GM21576 (cell line): ENCODE results near the gene ST14.

Source experiments
- ATAC-seq: cut with Tn5 transposase; IDR thresholded peaks from one replicate; pipeline ENCODE4 v1.9.1; 2021; ENCODE audit warnings: mild to moderate bottlenecking, moderate library complexity; ENCODE audit not compliant: unreplicated experiment

Gene ST14

DNA sequence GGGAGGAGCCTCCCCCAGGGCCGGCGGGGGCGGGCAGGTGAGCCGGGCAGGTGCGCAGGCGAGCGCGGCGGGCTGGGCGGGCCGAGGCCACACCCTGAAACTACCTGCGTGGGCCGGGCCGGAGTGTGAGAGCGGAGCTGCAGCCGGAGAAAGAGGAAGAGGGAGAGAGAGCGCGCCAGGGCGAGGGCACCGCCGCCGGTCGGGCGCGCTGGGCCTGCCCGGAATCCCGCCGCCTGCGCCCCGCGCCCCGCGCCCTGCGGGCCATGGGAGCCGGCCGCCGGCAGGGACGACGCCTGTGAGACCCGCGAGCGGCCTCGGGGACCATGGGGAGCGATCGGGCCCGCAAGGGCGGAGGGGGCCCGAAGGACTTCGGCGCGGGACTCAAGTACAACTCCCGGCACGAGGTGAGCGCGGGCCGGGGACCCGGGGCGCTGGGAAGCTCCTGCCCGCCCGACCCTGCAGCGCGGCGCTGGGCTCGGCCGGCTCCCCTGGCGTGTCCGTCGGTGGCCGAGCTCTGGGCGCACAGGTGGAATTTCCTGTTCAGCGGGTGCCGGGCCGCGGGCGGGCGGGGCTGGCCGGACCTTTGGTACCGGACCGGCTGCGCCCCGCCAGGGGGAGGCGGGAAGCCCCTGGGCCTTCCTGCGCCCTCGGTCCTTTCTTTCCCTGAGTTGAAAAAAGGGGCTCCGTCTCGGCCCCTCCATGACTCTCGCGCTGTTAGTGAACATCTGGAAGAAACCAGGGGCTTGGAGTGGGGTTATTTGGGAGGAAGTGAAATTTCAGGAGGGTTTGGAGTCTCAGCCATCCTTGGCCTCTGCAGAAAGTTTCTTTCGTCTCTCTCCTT, at the start of gene ST14:
TSS of gene ST14 (plus strand) at position 126 of the 841 bp plus-strand sequence. CDS start at position 324, 198 bp downstream.
- peak; percentile 52 for ATAC-seq

DNA sequence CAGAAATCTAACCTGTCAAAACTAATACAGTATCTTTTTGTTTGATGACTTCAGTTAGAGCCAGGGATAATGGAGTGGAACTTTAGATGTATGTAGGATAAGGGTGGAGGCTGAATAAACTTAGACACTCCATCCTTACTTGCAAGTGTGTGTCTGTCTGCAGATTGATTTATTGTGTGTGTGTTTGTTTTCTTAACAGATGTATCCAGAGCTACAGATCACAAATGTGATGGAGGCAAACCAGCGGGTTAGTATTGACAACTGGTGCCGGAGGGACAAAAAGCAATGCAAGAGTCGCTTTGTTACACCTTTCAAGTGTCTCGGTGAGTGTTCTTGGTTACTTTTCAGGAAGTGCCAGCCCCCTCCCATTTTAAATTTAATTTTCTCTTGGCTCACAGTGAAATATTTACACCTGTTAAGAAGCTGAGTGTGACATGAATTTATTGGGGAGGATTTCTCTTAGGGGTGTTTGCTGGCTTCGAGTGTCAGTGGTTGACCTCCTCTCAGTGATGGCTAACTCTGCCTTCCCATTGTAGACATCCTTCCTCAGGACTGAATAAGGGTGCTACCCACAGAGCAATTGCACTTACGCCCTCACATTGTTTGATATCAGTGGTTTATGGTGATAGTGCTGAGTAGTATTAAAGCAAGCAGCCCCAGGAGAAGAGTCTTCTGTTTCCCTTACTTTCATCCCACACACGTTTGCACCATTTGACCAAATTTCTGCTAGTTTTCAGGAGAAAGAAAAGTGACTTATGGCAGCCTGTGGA, 49.1 kb upstream of the ST14 start:
- no peak for ATAC-seq

DNA sequence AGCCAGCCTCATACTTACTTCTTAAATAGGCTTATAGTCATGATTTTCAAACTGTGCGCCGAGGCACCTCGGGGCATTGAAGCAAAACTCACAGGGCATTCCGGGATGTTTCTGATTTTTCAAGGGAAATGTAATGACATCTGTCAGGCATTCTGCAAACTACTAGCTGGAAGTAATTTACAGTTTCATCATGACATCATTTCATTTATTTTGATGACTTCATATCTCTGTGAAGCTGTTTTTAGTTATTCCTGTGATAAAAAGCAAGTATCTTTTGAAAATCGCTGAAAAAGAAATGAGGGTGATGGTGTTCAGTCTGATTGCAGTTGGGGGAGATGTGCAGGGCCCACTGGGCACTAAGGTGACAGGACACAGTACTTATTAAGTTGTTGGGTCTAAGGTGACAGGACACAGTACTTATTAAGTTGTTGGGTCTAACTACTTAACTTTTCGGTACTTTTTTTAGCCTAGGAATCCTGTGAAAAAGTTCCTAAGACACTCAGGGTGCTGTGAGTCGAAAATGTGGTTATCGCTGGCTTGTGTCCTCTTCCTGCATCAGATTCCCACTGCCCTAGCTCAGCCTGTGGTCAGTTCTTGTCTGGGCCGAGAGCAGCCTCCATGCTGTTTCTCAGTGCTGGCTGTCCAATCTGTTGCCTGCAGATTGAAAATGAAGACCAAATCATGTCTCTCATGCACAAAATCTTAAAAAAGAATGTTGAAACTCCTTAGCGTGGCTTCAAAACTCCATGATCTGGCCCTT, 47.3 kb upstream of the ST14 start:
- no peak for ATAC-seq

DNA sequence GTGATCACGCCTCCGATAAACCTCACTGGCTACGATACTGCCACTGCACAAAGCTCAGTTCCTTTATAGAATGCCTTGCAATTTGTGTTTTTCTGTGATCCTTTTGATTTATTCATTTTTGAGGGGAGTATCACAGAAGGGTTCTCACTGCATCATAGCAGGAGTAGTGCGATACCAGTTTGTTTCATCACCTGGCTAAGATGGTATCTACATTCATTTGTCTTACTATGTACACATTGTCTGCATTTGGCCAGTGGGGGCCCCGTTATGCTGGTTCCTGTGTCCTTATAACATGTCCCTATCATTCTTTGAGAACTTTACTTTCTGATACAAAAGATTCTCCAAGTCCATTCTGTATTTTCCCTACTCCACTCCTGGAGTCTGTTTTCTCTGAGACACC, 45.3 kb upstream of the ST14 start:
- no peak for ATAC-seq

DNA sequence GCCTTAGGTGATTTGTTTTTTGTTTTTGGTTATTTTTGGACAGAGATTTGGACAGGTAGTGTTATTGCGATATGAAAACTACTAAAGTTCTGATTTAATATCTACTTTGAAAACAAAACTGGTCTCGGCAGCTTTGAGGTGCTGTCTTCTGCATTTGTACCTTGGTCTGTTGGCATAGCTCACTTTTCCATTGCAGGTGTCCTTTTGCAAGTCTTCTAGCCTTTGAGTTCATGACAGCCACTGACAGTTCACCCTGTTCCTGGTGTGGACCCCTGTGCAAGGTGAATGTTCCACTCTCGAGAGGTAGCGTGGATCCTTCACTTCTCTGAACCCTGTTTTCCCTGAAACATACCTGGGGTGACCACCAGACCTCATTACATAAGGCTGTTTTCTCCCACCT, 44.9 kb upstream of the ST14 start:
- no peak for ATAC-seq

DNA sequence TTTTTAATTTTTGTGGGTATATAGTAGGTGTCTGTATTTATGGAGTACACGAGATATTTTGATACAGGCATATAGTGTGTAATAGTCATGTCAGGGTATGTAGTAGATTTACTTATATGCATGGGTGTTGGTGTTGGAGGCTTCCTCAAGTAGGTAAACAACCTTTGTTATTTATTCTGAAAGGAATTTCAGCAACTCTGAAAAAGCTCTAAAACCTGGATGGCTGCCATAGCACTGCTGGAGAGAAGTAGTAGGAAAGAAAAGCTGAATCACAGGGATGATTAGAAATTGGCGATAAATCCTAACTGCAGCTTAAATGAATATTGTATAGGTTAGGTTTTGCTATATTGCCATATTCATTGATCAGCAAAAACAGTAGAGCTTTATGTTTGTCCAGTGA, 44.4 kb upstream of the ST14 start:
- no peak for ATAC-seq

DNA sequence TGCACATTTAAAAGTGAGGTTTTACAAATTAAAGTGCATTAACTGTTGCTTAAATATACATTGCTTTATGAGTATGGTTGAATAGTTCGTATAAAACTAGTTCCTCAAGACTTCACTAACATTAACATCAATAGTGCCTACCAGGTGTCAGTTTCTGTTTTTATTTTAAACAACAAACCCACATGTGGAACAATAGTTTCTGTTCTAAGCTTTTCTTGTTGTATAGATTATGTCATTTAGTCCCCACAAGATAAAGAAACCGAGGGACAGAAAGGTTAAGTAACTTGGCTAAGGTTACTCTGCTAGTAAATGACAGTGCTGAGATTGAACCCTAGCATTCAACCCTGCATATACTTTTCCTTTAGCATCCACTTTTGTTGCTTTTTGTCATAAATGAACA, 41.4 kb upstream of the ST14 start:
- ATAC-seq: peak; percentile 91

DNA sequence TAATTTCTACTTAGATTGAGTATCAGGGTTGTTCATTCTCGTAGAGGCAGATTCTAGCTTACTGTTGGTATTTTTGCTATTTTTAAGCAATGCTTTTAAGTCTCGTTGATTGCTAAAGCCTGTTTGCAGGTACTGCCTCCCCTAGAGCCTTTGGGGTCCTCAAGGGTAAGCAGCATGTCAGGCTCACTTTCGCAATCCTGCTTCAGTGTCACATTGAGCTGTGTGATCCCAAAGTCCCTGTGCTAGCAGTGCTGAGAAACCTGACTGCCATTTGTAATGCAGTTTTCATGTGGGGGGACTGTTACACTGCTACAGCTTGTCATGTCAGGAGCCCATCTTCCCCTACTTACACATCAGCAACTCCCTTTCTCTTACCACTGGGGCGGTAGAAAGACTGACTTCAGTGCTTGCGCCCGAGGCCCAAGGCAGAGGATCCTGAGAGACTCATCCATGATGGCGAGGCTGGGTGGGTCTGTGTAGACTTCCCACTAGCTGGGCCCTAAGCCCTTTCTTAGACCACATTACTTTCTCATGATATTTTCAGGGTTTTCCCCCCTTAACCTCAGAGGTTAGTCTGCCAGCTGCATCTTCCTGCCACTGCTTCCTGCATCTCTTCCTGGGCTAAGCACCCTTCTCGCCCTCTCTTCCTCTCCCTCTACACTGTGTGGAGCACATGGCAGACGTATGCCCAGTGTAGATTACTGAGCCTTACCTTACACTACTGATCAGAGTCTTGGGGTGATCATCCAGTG, 40.8 kb upstream of the ST14 start:
- ATAC-seq: peak; percentile 57

DNA sequence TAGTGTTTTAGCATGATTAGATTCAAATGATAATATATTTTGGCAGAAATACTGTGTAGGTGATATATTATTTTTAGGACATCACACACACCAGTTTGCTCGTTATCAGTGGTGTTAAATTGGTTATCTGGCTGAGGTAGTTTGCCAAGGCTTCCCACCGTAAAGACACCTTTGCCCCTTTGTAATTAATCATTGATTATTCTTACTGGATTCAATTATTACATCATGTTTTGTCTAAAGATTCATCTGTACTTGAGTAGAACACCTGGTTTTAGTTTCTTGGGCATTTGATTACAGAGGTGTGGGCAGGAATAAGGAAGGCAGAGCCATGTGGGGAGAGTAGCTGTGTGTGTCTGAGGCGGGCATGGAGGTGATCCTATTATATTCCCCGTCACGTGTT, 39.5 kb upstream of the ST14 start:
- ATAC-seq: no peak

DNA sequence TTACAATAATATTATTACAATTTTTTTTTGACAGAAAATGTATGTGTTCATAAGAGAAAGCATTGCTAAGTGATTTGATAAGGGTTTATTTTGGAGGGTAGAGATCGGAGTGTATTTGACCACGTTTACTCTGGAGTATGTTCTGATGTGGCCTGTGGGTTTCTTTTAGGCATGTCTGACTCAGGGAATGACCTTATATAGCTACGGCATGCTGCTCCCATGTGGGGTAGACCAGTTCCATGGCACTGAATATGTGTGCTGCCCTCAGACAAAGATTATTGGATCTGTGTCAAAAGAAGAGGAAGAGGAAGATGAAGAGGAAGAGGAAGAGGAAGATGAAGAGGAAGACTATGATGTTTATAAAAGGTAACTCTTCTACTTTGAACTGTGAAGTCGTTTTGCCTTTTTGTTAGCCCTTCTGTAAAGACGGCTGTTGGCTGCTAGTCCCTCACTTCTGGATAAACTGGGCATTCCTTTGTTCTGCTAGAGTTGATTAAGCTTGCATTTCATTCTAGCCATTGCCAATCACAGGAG, 38.1 kb upstream of the ST14 start:
- no peak for ATAC-seq

DNA sequence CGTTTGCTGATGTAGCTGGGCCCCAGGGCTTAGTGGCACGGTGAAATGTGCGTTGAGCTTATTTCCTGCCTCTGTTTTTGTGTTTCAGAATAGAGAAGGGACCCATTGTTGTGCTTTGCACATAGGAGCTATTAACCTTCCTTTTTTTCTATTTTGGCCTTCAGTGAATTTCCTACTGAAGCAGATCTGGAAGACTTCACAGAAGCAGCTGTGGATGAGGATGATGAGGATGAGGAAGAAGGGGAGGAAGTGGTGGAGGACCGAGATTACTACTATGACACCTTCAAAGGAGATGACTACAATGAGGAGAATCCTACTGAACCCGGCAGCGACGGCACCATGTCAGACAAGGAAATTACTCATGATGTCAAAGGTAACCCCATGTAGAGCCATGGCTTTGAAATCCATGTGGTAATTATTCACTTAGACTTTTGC, 37.4 kb upstream of the ST14 start:
- no peak for ATAC-seq

DNA sequence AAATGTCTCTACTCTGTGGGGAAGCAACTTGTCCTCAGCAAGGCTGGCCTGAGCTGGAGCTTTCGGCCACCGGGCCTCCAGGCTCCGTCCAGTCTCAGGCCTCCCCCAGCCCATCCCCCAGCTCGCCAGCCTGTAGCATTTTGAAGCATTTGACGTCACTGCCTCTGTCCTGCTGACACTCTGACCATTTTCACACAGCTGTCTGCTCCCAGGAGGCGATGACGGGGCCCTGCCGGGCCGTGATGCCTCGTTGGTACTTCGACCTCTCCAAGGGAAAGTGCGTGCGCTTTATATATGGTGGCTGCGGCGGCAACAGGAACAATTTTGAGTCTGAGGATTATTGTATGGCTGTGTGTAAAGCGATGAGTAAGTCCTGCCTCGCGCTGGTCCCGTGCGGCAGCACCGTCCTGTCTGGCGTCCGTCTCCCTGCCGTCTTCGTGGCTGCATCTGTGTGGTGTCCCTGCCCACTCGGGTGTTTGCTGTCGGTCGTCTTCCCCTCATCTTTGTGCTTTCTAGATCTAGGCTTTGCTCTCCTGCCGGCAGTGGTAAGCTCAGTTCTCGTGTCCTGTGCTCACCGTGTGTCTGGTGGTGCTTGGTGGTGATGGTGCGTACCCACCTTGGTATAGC, 36.1 kb upstream of the ST14 start:
- ATAC-seq: no peak

DNA sequence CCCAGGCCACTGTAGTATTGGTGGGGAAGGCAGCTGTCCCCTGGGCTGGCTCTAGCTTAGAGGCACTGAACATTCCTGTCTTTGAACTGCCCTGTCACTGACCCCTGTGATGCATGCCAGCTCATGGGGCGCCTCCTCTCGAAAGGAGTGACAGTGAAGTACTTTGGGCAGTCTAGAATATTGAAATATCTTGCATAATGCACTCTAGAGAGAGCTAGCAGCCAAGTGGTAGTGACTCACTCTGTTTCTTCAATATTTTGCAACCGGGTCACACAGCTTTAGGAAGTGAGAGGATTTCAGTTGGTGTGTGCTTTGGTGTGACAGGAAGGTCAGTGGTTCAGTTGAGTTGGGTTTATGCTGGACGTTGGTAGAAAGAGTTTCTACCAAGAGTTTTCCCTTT, 35.5 kb upstream of the ST14 start:
- ATAC-seq: no peak

DNA sequence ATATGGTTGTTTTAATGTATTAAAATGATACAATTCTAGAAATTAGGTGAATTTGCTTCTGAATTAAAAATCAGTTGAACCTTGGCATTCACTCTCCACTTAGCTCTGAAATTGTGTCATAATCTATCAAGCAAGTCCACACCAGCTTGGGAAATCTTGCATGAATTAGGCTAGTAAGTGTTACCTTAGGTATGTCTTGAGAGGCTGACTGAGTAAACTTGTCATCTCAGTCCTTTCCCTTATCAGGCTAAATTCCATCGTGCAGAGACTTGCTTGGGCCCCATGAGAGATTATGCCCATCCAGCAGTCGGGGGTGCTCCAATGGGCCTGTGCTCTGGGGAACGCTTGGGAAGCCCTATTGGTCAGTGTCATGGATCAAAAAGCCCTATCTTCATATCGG, 33.9 kb upstream of the ST14 start:
- no peak for ATAC-seq

DNA sequence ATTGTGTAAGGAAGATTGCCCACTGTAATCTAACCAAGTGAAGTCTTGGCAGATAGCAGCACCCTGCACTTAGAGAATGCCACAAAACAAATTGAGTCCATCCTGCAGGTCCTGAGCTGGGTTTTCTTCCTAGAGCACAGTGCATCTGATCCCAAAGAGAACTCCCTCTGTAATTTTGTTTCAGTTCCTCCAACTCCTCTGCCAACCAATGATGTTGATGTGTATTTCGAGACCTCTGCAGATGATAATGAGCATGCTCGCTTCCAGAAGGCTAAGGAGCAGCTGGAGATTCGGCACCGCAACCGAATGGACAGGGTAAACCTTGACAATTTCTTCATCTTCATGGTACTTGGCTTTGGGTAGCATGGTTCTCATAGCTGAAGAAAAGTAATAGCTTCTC, 33.1 kb upstream of the ST14 start:
- no peak for ATAC-seq

DNA sequence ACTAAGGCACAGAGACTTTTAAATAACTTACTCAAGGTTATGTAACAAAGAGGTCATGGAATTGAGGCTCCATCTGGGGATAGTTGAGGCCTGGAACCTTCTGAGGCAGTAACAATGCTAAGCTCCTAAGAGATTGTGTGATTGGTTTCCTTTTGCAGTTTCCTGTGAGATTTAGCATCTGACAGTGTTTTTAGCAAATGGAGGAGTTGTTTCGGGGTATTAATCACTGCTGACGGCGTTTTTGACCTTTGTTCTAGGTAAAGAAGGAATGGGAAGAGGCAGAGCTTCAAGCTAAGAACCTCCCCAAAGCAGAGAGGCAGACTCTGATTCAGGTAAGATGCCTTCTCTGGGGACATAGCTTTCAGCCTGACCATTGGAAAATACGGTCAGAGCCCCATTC, 32.1 kb upstream of the ST14 start:
- no peak for ATAC-seq

DNA sequence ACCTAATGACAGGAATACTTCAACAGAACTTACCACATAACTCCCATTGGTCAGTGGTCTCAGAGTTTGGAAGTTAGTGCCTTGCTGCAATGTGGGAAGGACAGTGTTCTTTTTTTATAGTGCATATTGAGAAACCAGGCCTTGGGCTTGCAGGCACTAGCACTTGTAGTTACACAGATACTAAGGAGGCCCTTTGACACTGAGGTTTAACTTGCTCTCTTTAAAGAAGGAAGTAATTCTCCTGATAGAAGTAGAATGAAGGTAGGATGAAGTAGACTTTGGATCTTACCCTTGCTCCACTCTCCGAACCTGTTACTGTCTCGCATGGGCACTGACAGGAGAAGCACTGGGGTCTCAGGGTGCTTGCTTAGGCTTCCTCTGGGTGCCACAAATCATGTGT, 31.0 kb upstream of the ST14 start:
- ATAC-seq: no peak

DNA sequence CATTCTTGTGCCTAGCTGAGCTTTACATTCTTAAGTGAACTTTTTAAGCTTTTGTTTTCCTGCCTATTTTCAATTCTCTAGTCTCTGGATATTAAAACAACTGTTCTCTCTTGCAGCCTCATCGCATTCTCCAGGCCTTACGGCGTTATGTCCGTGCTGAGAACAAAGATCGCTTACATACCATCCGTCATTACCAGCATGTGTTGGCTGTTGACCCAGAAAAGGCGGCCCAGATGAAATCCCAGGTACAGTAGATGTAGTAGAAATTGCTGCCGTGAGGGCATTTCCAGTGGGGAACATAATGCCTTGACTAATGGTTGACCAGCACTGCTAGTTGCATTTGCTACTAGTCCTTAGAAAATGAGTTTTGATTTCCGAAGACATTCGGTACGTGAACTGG, 29.7 kb upstream of the ST14 start:
- ATAC-seq: no peak

DNA sequence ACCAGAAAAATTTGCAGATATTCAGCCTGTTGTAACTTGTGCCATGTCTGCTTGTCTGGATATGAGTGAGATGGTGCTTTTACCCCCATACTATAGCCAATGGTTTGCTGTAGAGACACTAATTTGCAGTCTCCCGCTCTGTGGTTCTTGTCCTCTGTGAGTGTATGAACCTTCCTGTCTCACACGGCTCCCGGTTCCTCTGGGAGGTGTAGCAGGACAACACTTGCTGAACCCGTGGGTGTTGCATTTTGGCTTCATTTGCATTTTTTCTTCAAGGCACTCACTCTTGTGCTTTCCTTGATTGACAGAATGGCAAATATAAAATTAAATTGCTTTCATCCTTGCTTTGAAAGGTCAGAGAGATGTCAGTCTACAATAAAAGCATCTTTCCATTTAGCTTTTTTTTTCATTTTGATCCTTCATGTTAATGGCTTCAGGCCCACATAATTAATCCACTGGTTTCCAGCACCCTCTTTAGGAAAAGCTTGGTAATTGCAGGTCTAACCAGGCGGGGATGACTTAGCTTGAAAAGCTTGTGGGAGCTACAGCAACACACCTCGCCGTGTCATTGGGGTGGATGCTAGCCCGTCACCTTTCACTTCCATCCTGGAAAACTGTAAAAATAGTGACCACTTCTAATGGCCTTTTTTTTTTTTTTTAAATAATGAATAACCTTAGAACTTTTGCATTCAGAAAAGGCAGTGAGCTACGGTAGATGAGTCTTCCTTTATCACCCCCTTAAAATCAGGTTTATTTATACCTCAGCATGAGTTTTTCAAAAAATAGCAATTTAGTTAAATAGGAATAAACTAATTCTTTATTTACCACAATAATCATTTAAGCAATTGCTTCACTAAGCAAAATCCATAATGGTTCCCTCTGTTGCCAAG, 27.4 kb upstream of the ST14 start:
- peak; percentile 75 for ATAC-seq
